GM23338 (cell line): ENCODE results near the gene PILRB.
"Not testable (repeated sequence)": the region's sequence is repeated elsewhere in the genome, so short reads cannot be mapped to it uniquely, and the experiment has no call there.

ENCODE experiments used
- CREB1 ChIP-seq: fragments of 250-450 bp; sonication (Bioruptor Pico); IDR thresholded peaks from 2 replicates; pipeline ENCODE4 v1.5.0; 2020; ENCODE audit warnings: low read depth, mild to moderate bottlenecking, moderate library complexity
- CTCF ChIP-seq, 2 experiments: fragments of 200-600 bp in 1 of 2; sonication (generic) in 1 of 2; conservative IDR thresholded peaks; 2 replicates each; pipeline versions ENCODE4 v1.5.1 to v1.6.1; 2016 to 2017; ENCODE audit warnings: antibody characterized with exemption in 2 of 2, low read depth in 2 of 2, mild to moderate bottlenecking in 2 of 2, moderate library complexity in 1 of 2
- EZH2phosphoT487 ChIP-seq: fragments of 200-600 bp; sonication (generic); IDR thresholded peaks from one replicate; pipeline ENCODE4 v1.8.1; 2018; ENCODE audit warnings: antibody characterized with exemption; ENCODE audit not compliant: unreplicated experiment
- JUNB ChIP-seq: IDR thresholded peaks from one replicate; pipeline ENCODE4 v1.6.1; 2016; ENCODE audit warnings: antibody characterized with exemption; ENCODE audit not compliant: unreplicated experiment
- NANOG ChIP-seq: IDR thresholded peaks from 2 replicates; pipeline ENCODE4 v1.6.1; 2016; ENCODE audit warnings: antibody characterized with exemption, borderline replicate concordance
- POLR2AphosphoS5 ChIP-seq: IDR thresholded peaks from 2 replicates; pipeline ENCODE4 v1.6.1; 2016; ENCODE audit warnings: antibody characterized with exemption, low read depth
- REST ChIP-seq: IDR thresholded peaks from one replicate; pipeline ENCODE4 v1.6.1; 2018; ENCODE audit warnings: antibody characterized with exemption; ENCODE audit not compliant: unreplicated experiment
- ZNF331 ChIP-seq: fragments of 250-450 bp; sonication (Bioruptor Pico); IDR thresholded peaks from 2 replicates; pipeline ENCODE4 v1.5.0; 2020; ENCODE audit warnings: low read depth, mild to moderate bottlenecking, moderate library complexity

- not testable (repeated sequence) for TF ChIP-seq EZH2phosphoT487; CTCF (conservative IDR thresholded peaks at IDR 0.05; ENCODE audit: low read depth in 2 of 2); CREB1 (CRISPR knock-in tag); JUNB; NANOG; POLR2AphosphoS5; ZNF331; REST
These were observed 16.6 kb upstream of the PILRB start for GRCh38 chr7:100341286-100341685.
